ENCODE results near the gene TGM4. TPM values are rescaled to one million over a fixed set of nuclear protein-coding genes. Genes with fewer than 3 reads are reported as not detected.
"Not testable (repeated sequence)": the region's sequence is repeated elsewhere in the genome, so short reads cannot be mapped to it uniquely, and the experiment has no call there.

TGM4 gene
- not detected for total RNA-seq
- polyA plus RNA-seq = not detected

- WGBS = 87% methylated on average over 5 of the region's 5 CpGs
- no peaks in the 10 kb centered on the region for H3K36me3 ChIP-seq (ENCODE audit: insufficient read depth)
Measured at GRCh38 chr3:44874308-44874707, at the start of gene TGM4. TSS of gene TGM4 (plus strand) at chr3:44874608. CDS start at chr3:44874679, 71 bp downstream.

GRCh38 chr3:44825264-44825925 is 49.0 kb upstream of the TGM4 start:
- no peak overlapping the region for H3K4me3 ChIP-seq (ENCODE audit: low read depth, low read length)
- H3K27ac ChIP-seq (ENCODE audit: low read depth) = no peak overlapping the region
- no peaks in the 10 kb centered on the region for H3K4me1 ChIP-seq (ENCODE audit: insufficient read depth)
- DNase-seq (ENCODE audit: extremely low spot score) = peak; percentile 20
- H3K36me3 ChIP-seq (ENCODE audit: insufficient read depth) = no peaks in the 10 kb centered on the region
- WGBS = 87% methylated on average over 2 of the region's 2 CpGs

More at GRCh38 chr3:44874308-44874707, at the start of gene TGM4:
- Histone ChIP-seq H3K4me1 (ENCODE audit: insufficient read depth) (no peaks in the 10 kb centered on the region), H3K27ac (ENCODE audit: low read depth) (no peak within 1 kb of the TSS), H3K4me3 (ENCODE audit: low read depth, low read length) (no peak within 1 kb of the TSS)
- DNase-seq (ENCODE audit: extremely low spot score) = no peak

GRCh38 chr3:44827196-44827595 is 47.2 kb upstream of the TGM4 start:
- no peaks in the 10 kb centered on the region for H3K4me1 ChIP-seq (ENCODE audit: insufficient read depth)
- DNase-seq (ENCODE audit: extremely low spot score) = no peak
- WGBS = 88% methylated on average over 3 of the region's 3 CpGs
- H3K27ac ChIP-seq (ENCODE audit: low read depth) = no peak overlapping the region
- no peak overlapping the region for H3K4me3 ChIP-seq (ENCODE audit: low read depth, low read length)
- H3K36me3 ChIP-seq (ENCODE audit: insufficient read depth) = no peaks in the 10 kb centered on the region

- DNase-seq (ENCODE audit: extremely low spot score) = no peak
- H3K36me3 ChIP-seq (ENCODE audit: insufficient read depth) = no peaks in the 10 kb centered on the region
- H3K4me3 ChIP-seq (ENCODE audit: low read depth, low read length) = no peak overlapping the region
- WGBS = 88% methylated on average over 5 of the region's 5 CpGs
- no peaks in the 10 kb centered on the region for H3K4me1 ChIP-seq (ENCODE audit: insufficient read depth)
- no peak overlapping the region for H3K27ac ChIP-seq (ENCODE audit: low read depth)
Measured at GRCh38 chr3:44831232-44831631, 43.2 kb upstream of the TGM4 start.

GRCh38 chr3:44832032-44832431 is 42.4 kb upstream of the TGM4 start:
- no peak overlapping the region for H3K4me3 ChIP-seq (ENCODE audit: low read depth, low read length)
- no peaks in the 10 kb centered on the region for H3K4me1 ChIP-seq (ENCODE audit: insufficient read depth)
- no peak for DNase-seq (ENCODE audit: extremely low spot score)
- no peaks in the 10 kb centered on the region for H3K36me3 ChIP-seq (ENCODE audit: insufficient read depth)
- 94% methylated on average over 1 of the region's 1 CpG for WGBS
- no peak overlapping the region for H3K27ac ChIP-seq (ENCODE audit: low read depth)

- WGBS = over 99% methylated on average over 2 of the region's 2 CpGs
- no peak for DNase-seq (ENCODE audit: extremely low spot score)
Measured at GRCh38 chr3:44832965-44833364, 41.4 kb upstream of the TGM4 start.

GRCh38 chr3:44833394-44833793 is 41.0 kb upstream of the TGM4 start:
- DNase-seq (ENCODE audit: extremely low spot score) = no peak
- Histone ChIP-seq H3K4me3 (ENCODE audit: low read depth, low read length) (no peak overlapping the region), H3K27ac (ENCODE audit: low read depth) (no peak overlapping the region), H3K4me1 (ENCODE audit: insufficient read depth) (no peaks in the 10 kb centered on the region), H3K36me3 (ENCODE audit: insufficient read depth) (peaks cover 2% of the 10 kb centered on the region)
- 91% methylated on average over 7 of the region's 7 CpGs for WGBS

More at GRCh38 chr3:44832965-44833364, 41.4 kb upstream of the TGM4 start:
- H3K36me3 ChIP-seq (ENCODE audit: insufficient read depth) = peaks cover 2% of the 10 kb centered on the region
- no peak overlapping the region for H3K27ac ChIP-seq (ENCODE audit: low read depth)
- H3K4me3 ChIP-seq (ENCODE audit: low read depth, low read length) = no peak overlapping the region
- H3K4me1 ChIP-seq (ENCODE audit: insufficient read depth) = no peaks in the 10 kb centered on the region

- WGBS = 97% methylated on average over 3 of the region's 3 CpGs
- no peak for DNase-seq (ENCODE audit: extremely low spot score)
Measured at GRCh38 chr3:44835684-44836083, 38.7 kb upstream of the TGM4 start.

GRCh38 chr3:44842376-44842775 is 32.0 kb upstream of the TGM4 start:
- H3K36me3 ChIP-seq (ENCODE audit: insufficient read depth) = peaks cover 2% of the 10 kb centered on the region
- no peak for DNase-seq (ENCODE audit: extremely low spot score)
- H3K27ac ChIP-seq (ENCODE audit: low read depth) = no peak overlapping the region
- no peak overlapping the region for H3K4me3 ChIP-seq (ENCODE audit: low read depth, low read length)
- whole genome bisulfite sequencing = 48% methylated on average over 2 of the region's 2 CpGs
- no peaks in the 10 kb centered on the region for H3K4me1 ChIP-seq (ENCODE audit: insufficient read depth)

More at GRCh38 chr3:44835684-44836083, 38.7 kb upstream of the TGM4 start:
- H3K4me1 ChIP-seq (ENCODE audit: insufficient read depth) = no peaks in the 10 kb centered on the region
- H3K36me3 ChIP-seq (ENCODE audit: insufficient read depth) = peaks cover 2% of the 10 kb centered on the region
- no peak overlapping the region for H3K4me3 ChIP-seq (ENCODE audit: low read depth, low read length)
- H3K27ac ChIP-seq (ENCODE audit: low read depth) = no peak overlapping the region

- Histone ChIP-seq H3K4me3 (ENCODE audit: low read depth, low read length) (no peak overlapping the region), H3K4me1 (ENCODE audit: insufficient read depth) (no peaks in the 10 kb centered on the region), H3K27ac (ENCODE audit: low read depth) (no peak overlapping the region), H3K36me3 (ENCODE audit: insufficient read depth) (no peaks in the 10 kb centered on the region)
- no peak for DNase-seq (ENCODE audit: extremely low spot score)
- 37% methylated on average over 7 of the region's 7 CpGs for WGBS
Measured at GRCh38 chr3:44845528-44846520, 28.6 kb upstream of the TGM4 start.

GRCh38 chr3:44848634-44849033 is 25.8 kb upstream of the TGM4 start:
- DNase-seq (ENCODE audit: extremely low spot score) = no peak
- H3K4me3 ChIP-seq (ENCODE audit: low read depth, low read length) = no peak overlapping the region
- WGBS = 48% methylated on average over 1 of the region's 1 CpG
- H3K4me1 ChIP-seq (ENCODE audit: insufficient read depth) = no peaks in the 10 kb centered on the region
- H3K27ac ChIP-seq (ENCODE audit: low read depth) = no peak overlapping the region
- H3K36me3 ChIP-seq (ENCODE audit: insufficient read depth) = no peaks in the 10 kb centered on the region

GRCh38 chr3:44856663-44857062 is 17.7 kb upstream of the TGM4 start:
- not testable (repeated sequence) for H3K36me3 ChIP-seq (ENCODE audit: insufficient read depth); H3K4me3 ChIP-seq (ENCODE audit: low read depth, low read length); H3K4me1 ChIP-seq (ENCODE audit: insufficient read depth); H3K27ac ChIP-seq (ENCODE audit: low read depth); DNase-seq (ENCODE audit: extremely low spot score)
- 98% methylated on average over 6 of the region's 6 CpGs for WGBS

- 94% methylated on average over 4 of the region's 4 CpGs for WGBS
- peaks cover 2% of the 10 kb centered on the region for H3K4me1 ChIP-seq (ENCODE audit: insufficient read depth)
- DNase-seq (ENCODE audit: extremely low spot score) = no peak
- H3K36me3 ChIP-seq (ENCODE audit: insufficient read depth) = no peaks in the 10 kb centered on the region
- H3K4me3 ChIP-seq (ENCODE audit: low read depth, low read length) = no peak overlapping the region
- no peak overlapping the region for H3K27ac ChIP-seq (ENCODE audit: low read depth)
Measured at GRCh38 chr3:44860117-44860516, 14.3 kb upstream of the TGM4 start.
